ENCODE measurements around the gene BCAN. TPM values are rescaled to one million over a fixed set of nuclear protein-coding genes. Genes with fewer than 3 reads are reported as not detected.

BCAN gene
- total and polyA plus RNA-seq, 2 of the 8 experiments (the other 6 are each of a cell fraction or from before 2014, with no cell fraction given): 4.5 to 24.0 TPM

DNA sequence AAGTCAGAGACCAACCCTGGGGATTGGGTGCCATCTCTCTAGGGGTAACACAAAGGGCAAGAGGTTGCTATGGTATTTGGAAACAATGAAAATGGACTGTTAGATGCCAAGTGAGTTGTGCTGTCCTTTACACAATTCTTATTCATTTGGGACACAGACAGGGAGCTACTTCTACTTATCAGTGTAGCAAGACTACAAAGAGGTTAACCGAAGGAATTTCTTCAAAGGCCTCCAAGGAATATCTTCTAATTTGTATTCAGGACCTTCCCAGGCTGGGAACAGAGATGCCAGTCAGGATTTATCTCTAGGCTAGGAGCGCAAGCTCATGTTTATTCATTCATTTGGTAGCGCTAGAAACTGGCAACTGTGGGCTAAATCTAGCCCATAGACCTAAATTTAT is 47.7 kb upstream of the BCAN start:
- no peak overlapping the region for H4K5ac ChIP-seq (ENCODE audit: insufficient read length, low read depth, low read length)
- peaks cover 19 to 57% (median 43%) of the 10 kb centered on the region in 4 experiments for H3K36me3 ChIP-seq (ENCODE audit: control insufficient read depth in 2 of 4, insufficient read depth in 4 of 4, low read length in 3 of 4)
- H3K79me2 ChIP-seq (ENCODE audit: control insufficient read depth in 1 of 2, insufficient read depth in 2 of 2, low read length in 2 of 2): no peaks in the 10 kb centered on the region
- no peak overlapping the region for H3K4me2 ChIP-seq (ENCODE audit: insufficient read depth in 1 of 2, low read depth in 2 of 2, low read length in 2 of 2)
- H3K4ac ChIP-seq (replicated peaks; ENCODE audit: insufficient read length, low read depth, low read length): no peak overlapping the region
- no peak overlapping the region for H2BK5ac ChIP-seq (ENCODE audit: low read depth, low read length)
- no peaks in the 10 kb centered on the region for H3K27me3 ChIP-seq (replicated peaks in 1 of 4; ENCODE audit: control insufficient read depth in 3 of 4, extremely low read depth in 1 of 4, insufficient read depth in 3 of 4, low read length in 3 of 4)
- H3K18ac ChIP-seq (ENCODE audit: extremely low read depth, low read length): no peak overlapping the region
- ChIA-PET CTCF (ENCODE audit: partially characterized antibody) (interaction anchor here (0.6 to 5.3 kb wide), 14 partner anchors 9 to 208 kb away, joined by 3 to 45 read pairs (median 4); partner anchors contain the start of genes GPATCH4 and HAPLN2), POLR2A (ENCODE audit: partially characterized antibody) (interaction anchor here (0.7 to 5.1 kb wide), 10 partner anchors 8 to 105 kb away, joined by 3 to 66 read pairs (median 4); partner anchors contain the start of genes GPATCH4, MEF2D, NES and TTC24)
- no peak overlapping the region for H2BK15ac ChIP-seq (ENCODE audit: low read length)
- peaks cover 2% of the 10 kb centered on the region; the same call in 1 of the 2 replicates for H3K79me1 ChIP-seq (ENCODE audit: low read depth, low read length)
- H3K14ac ChIP-seq (ENCODE audit: insufficient read length): no peak overlapping the region
- peaks cover 10% of the 10 kb centered on the region for H3K23me2 ChIP-seq (ENCODE audit: low read depth, low read length)
- no peak for FAIRE-seq
- no peak overlapping the region for H4K8ac ChIP-seq (ENCODE audit: extremely low read depth, insufficient read depth, low read length)
- no peak overlapping the region for H3K56ac ChIP-seq (replicated peaks; ENCODE audit: insufficient read length, low read depth, low read length)
- H3K27ac ChIP-seq (ENCODE audit: low read depth, low read length): no peak overlapping the region
- no peak for DNase-seq (ENCODE audit: low read depth in 1 of 2, low spot score in 2 of 2)
- H2BK12ac ChIP-seq (ENCODE audit: low read depth, low read length): no peak overlapping the region
- no peak overlapping the region for H4K91ac ChIP-seq (replicated peaks; ENCODE audit: insufficient read length, low read length)
- no peak overlapping the region for H2BK120ac ChIP-seq (replicated peaks; ENCODE audit: low read depth, low read length)
- H3K9ac ChIP-seq (replicated peaks in 1 of 4; ENCODE audit: extremely low read depth in 1 of 4, low read depth in 3 of 4, low read length in 3 of 4): no peak overlapping the region
- TF ChIP-seq, protein P1, sequence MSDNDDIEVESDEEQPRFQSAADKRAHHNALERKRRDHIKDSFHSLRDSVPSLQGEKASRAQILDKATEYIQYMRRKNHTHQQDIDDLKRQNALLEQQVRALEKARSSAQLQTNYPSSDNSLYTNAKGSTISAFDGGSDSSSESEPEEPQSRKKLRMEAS (IDR thresholded peaks at IDR 0.05): no peak
- TF ChIP-seq, protein P2, sequence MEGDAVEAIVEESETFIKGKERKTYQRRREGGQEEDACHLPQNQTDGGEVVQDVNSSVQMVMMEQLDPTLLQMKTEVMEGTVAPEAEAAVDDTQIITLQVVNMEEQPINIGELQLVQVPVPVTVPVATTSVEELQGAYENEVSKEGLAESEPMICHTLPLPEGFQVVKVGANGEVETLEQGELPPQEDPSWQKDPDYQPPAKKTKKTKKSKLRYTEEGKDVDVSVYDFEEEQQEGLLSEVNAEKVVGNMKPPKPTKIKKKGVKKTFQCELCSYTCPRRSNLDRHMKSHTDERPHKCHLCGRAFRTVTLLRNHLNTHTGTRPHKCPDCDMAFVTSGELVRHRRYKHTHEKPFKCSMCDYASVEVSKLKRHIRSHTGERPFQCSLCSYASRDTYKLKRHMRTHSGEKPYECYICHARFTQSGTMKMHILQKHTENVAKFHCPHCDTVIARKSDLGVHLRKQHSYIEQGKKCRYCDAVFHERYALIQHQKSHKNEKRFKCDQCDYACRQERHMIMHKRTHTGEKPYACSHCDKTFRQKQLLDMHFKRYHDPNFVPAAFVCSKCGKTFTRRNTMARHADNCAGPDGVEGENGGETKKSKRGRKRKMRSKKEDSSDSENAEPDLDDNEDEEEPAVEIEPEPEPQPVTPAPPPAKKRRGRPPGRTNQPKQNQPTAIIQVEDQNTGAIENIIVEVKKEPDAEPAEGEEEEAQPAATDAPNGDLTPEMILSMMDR (IDR thresholded peaks at IDR 0.05; ENCODE audit: control extremely low read depth in 1 of 3, insufficient read depth in 1 of 3, low read depth in 1 of 3, low read length in 3 of 3): no peak
- TF ChIP-seq RBBP5 (IDR thresholded peaks at IDR 0.05; ENCODE audit: borderline replicate concordance, low read depth, low read length): no peak
- TF ChIP-seq SUZ12 (IDR thresholded peaks at IDR 0.05; ENCODE audit: low read length): no peak
- TF ChIP-seq TEAD4 (IDR thresholded peaks at IDR 0.05; ENCODE audit: low read depth, low read length): no peak
- 0 out of 3 replicates have a peak, but pooled peaks of 1 of the 2 experiments have one; percentile 21 for TF ChIP-seq POLR2A (IDR thresholded peaks at IDR 0.05; ENCODE audit: control extremely low read depth in 1 of 2, low read depth in 2 of 2, low read length in 2 of 2)
- TF ChIP-seq RXRA (IDR thresholded peaks at IDR 0.05; ENCODE audit: insufficient read depth, low read depth, low read length): no peak
- H2AK5ac ChIP-seq (ENCODE audit: low read depth, low read length): no peak overlapping the region
- no peak overlapping the region for H3K4me3 ChIP-seq (ENCODE audit: extremely low read depth in 1 of 4, insufficient read depth in 2 of 4, low read depth in 3 of 4, low read length in 4 of 4)
- H2AFZ ChIP-seq (ENCODE audit: low read length): no peak overlapping the region
- H3K23ac ChIP-seq (ENCODE audit: insufficient read length): no peak overlapping the region
- H3K4me1 ChIP-seq (replicated peaks in 1 of 4; ENCODE audit: control insufficient read depth in 3 of 4, insufficient read depth in 4 of 4, low read length in 3 of 4): peaks cover 0 to 10% (median 2%) of the 10 kb centered on the region in 4 experiments; a peak in 4 of 7 replicates
- H2BK20ac ChIP-seq (ENCODE audit: low read length): no peak overlapping the region
- WGBS, 2 experiments (ENCODE audit: extremely low coverage in 1 of 2, insufficient coverage in 1 of 2, insufficient read length in 1 of 2, insufficient replicate concordance in 2 of 2, low coverage in 1 of 2, low lambda C conversion rate in 2 of 2, missing lambda C conversion rate in 1 of 2): 91% methylated on average over 3 of the region's 3 CpGs; no CpG with 5 or more reads in 1 of the 2 experiments
- peaks cover 0 to 6% of the 10 kb centered on the region in 2 experiments for H4K20me1 ChIP-seq (replicated peaks in 1 of 2; ENCODE audit: control insufficient read depth in 1 of 2, insufficient read depth in 2 of 2, low read length in 2 of 2)
- H3K9me3 ChIP-seq (ENCODE audit: insufficient read depth in 2 of 2, low read depth in 1 of 2, low read length in 1 of 2): no peaks in the 10 kb centered on the region

All from H1 (cell line).